Measurements from ENCODE around the gene ALDH16A1.
"Not testable (repeated sequence)": the region's sequence is repeated elsewhere in the genome, so short reads cannot be mapped to it uniquely, and the experiment has no call there.

Gene ALDH16A1

DNA sequence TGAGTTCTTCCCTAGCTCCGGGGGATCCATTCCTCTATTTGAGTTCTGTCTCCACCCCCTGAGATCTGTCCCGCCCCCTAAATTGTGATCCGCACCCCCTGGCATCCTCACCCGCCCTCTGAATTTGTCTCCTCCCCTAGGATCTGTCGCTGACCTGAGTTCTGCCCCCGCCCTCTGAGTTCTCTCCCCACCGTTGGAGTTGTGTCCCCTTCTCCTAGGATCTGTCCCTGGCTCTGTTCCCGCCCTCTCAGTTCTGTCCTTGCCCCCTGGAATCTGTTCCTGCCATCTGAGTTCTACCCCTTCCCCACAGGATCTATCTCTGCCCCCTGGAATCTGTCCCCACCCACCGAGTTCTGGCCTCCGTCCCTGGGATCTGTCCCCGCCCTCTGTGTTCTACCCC lies 10.7 kb upstream of the ALDH16A1 start:
- Histone ChIP-seq H3K4me3 (ENCODE audit: low read length) (peak overlapping the region; percentile 48), H3K27ac (ENCODE audit: low read depth, low read length) (no peak overlapping the region), H3K27me3 (ENCODE audit: insufficient read depth, low read length) (peaks cover 51% of the 10 kb centered on the region), H3K36me3 (ENCODE audit: insufficient read depth, low read length) (peaks cover 9% of the 10 kb centered on the region), H3K9me3 (ENCODE audit: insufficient read depth, low read depth, low read length) (no peaks in the 10 kb centered on the region), H3K9ac (ENCODE audit: low read depth, low read length) (no peak overlapping the region), H3K4me1 (ENCODE audit: insufficient read depth, low read length) (no peaks in the 10 kb centered on the region)
- WGBS, result 6% methylated on average over 11 of the region's 11 CpGs

DNA sequence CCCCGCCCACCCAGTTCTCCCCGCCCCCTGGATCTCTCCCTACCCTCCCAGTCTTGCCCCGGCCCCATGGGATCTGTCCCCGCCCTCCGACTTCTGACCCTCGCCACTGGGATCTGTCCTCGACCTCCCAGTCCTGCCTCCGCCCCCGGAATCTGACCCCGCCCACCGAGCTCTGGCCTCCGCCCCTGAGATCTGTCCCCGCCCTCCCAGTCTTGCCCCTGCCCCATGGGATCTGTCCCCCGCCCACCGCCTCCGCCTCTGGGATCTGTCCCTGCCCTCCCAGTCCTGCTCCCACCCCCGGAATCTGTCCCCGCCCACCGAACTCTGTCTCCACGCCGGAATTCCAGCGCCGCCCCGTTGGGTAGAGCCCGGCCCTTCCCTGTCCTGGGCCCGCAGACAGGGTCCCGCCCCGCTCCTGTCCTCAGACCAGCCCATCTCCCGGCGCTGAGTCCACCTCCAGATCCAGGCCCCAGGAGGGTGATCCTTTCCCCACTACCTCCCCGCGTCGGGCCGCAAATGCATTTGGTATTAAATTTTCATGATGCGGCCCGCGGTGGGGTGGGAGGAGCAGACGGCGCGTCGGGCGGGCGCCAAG lies 10.2 kb upstream of the ALDH16A1 start:
- peak overlapping the region; percentile 89 for H3K27ac ChIP-seq (ENCODE audit: low read depth, low read length)
- peak overlapping the region; percentile 81 for H3K4me3 ChIP-seq (ENCODE audit: low read length)
- no peaks in the 10 kb centered on the region for H3K9me3 ChIP-seq (ENCODE audit: insufficient read depth, low read depth, low read length)
- WGBS, result under 1% methylated on average over 43 of the region's 43 CpGs
- H3K9ac ChIP-seq (ENCODE audit: low read depth, low read length), result peak overlapping the region; percentile 67
- peaks cover 46% of the 10 kb centered on the region for H3K27me3 ChIP-seq (ENCODE audit: insufficient read depth, low read length)
- H3K4me1 ChIP-seq (ENCODE audit: insufficient read depth, low read length), result no peaks in the 10 kb centered on the region
- peaks cover 11% of the 10 kb centered on the region for H3K36me3 ChIP-seq (ENCODE audit: insufficient read depth, low read length)

DNA sequence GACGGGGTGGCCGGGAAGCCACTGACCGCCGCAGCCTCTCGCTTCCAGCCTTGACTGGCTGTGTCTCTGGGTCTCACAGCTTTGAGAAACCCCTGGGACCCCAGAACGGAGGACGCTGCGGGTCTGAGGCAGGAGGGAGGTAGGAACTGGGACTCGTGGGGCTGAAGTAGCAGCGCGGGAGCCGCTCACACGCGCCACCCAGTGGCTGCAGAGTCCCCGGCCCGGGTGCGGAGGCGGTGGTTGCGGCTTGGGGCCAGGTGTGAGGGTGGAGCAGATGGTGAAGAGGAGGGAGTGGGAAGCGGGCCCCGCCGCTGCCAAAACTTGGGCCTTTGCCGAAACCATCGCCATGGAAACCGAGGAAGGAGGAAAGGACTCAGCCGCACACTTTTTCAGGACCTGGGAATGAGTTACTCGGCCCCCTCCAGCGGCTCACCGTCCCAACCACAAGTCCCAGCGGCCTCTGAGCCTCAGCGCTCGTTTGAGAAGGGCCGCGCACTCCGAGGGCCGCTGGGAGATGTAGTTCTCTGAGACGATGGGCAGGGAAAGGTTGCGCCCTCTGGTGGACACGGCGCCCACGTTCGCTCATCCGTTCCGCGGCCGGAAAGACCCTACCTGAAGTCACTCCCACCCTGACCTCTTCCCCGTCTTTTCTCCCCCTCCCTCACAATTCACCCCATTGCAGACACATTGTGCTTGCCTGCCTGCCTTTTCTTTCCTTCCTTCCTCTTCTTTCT lies 9.5 kb upstream of the ALDH16A1 start:
- Histone ChIP-seq H3K27ac (ENCODE audit: low read depth, low read length) (peak overlapping the region; percentile 89), H3K4me1 (ENCODE audit: insufficient read depth, low read length) (0 out of 2 replicates have a peak, but pooled peaks cover 3% of the 10 kb centered on the region), H3K9ac (ENCODE audit: low read depth, low read length) (peak overlapping the region; percentile 67), H3K36me3 (ENCODE audit: insufficient read depth, low read length) (peaks cover 15% of the 10 kb centered on the region), H3K9me3 (ENCODE audit: insufficient read depth, low read depth, low read length) (no peaks in the 10 kb centered on the region), H3K27me3 (ENCODE audit: insufficient read depth, low read length) (peaks cover 39% of the 10 kb centered on the region), H3K4me3 (ENCODE audit: low read length) (peak overlapping the region; percentile 81)
- under 1% methylated on average over 46 of the region's 47 CpGs for WGBS

DNA sequence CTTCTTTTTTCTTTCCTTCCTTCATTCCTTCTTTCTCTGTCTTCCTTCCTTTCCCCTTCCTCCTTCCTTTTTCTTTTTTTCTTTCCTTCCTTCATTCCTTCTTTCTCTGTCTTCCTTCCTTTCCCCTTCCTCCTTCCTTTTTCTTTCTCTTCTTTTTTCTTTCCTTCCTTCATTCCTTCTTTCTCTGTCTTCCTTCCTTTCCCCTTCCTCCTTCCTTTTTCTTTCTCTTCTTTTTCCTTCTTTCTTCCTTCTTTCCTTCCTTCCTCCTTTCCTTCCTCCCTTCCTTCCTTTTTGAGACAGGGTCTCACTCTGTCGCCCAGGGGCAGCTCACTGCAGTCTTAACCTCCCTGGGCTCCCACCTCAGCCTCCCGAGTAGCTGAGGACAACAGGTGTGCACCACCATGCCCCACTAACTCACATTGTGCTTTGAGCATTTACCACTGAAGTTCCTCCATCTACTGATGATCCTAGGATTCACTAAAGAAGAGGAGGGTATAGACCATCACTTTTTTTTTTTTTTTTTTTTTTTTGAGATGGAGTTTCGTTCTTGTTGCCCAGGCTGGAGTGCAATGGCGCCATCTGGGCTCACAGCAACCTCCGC lies 8.8 kb upstream of the ALDH16A1 start:
- H3K27ac ChIP-seq (ENCODE audit: low read depth, low read length), result not testable (repeated sequence)
- WGBS, result 79% methylated on average over 5 of the region's 5 CpGs

DNA sequence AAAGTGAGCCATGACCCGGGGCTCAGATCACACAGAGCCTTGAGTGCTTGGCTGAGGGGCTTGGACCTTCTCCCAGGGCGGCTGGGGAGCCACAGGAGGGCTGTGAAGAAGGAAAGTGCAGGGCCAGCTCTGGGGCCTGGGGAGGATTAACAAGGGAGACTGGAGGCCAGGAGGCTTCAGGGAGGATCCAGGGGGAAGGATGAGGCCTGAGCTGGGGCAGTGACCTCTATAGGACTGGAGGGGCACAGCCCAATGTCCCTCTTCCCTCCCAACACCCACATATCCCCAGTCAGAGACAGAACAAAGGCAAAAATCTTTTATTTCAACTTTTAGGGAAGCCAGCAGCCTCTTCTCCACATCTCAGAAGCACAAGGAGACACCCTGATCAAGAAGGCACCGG lies 7.0 kb upstream of the ALDH16A1 start:
- peaks cover 14% of the 10 kb centered on the region for H3K27me3 ChIP-seq (ENCODE audit: insufficient read depth, low read length)
- H3K9ac ChIP-seq (ENCODE audit: low read depth, low read length), result no peak overlapping the region
- H3K4me3 ChIP-seq (ENCODE audit: low read length), result no peak overlapping the region
- H3K9me3 ChIP-seq (ENCODE audit: insufficient read depth, low read depth, low read length), result no peaks in the 10 kb centered on the region
- H3K4me1 ChIP-seq (ENCODE audit: insufficient read depth, low read length), result peaks cover 7% of the 10 kb centered on the region; the same call in 1 of the 2 replicates
- WGBS, result 75% methylated on average over 3 of the region's 3 CpGs
- H3K36me3 ChIP-seq (ENCODE audit: insufficient read depth, low read length), result peaks cover 34% of the 10 kb centered on the region
- no peak overlapping the region for H3K27ac ChIP-seq (ENCODE audit: low read depth, low read length)

More for the DNA sequence above, 8.8 kb upstream of the ALDH16A1 start:
- H3K4me3 ChIP-seq (ENCODE audit: low read length); H3K9ac ChIP-seq (ENCODE audit: low read depth, low read length); H3K4me1 ChIP-seq (ENCODE audit: insufficient read depth, low read length); H3K9me3 ChIP-seq (ENCODE audit: insufficient read depth, low read depth, low read length): not testable (repeated sequence)
- Histone ChIP-seq H3K36me3 (ENCODE audit: insufficient read depth, low read length) (peaks cover 22% of the 10 kb centered on the region), H3K27me3 (ENCODE audit: insufficient read depth, low read length) (peaks cover 32% of the 10 kb centered on the region)

DNA sequence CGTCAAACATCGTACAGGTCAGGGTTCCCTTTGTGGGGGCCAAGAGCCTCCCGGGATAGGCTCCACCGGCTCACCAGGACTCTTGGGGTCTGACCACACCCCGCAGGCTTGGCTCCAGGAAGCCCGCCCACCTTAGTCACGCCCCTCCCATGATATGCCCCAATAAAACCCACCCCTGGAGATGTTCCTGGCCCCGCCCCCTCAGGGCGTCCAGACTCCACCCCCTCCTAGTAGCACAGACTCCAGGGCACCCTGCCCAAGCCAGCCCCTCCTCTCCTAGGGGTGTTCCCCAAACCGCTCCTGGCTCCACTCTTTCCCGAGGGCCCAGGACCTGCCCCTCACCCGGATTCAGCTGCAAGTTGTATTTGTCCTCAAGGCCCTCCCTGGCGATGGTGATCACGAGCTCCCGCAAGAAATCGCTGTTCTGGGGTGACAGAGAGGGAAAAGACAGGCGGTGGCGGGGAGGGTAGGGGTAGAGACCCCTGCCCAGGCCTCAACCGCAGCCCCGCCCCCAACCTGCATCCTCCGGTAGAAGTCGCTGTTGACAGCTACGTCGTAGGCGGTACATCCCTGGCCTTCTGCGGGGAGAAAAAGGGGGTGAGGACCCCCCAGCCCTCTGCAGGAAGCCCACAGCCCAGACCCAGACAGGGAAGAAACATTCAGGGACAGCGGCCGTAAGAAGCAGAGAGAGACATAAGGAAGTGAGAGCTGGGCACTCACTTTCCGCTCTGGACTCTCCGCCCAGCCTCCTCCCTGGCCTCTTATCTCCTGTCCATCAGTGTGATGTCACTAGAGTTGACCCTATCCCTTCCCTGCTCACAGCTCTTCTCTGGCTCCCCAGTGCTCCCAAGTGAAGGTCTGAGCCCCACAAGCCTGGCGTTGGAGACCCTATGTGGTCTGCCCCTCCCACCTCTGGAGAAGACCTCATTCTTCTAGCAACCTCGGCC lies 5.3 kb upstream of the ALDH16A1 start:
- Histone ChIP-seq H3K4me3 (ENCODE audit: low read length) (no peak overlapping the region), H3K4me1 (ENCODE audit: insufficient read depth, low read length) (peaks cover 7% of the 10 kb centered on the region; the same call in 1 of the 2 replicates), H3K9me3 (ENCODE audit: insufficient read depth, low read depth, low read length) (no peaks in the 10 kb centered on the region), H3K27ac (ENCODE audit: low read depth, low read length) (no peak overlapping the region), H3K27me3 (ENCODE audit: insufficient read depth, low read length) (no peaks in the 10 kb centered on the region), H3K9ac (ENCODE audit: low read depth, low read length) (no peak overlapping the region), H3K36me3 (ENCODE audit: insufficient read depth, low read length) (peaks cover 34% of the 10 kb centered on the region)
- WGBS, result 89% methylated on average over 32 of the region's 32 CpGs

DNA sequence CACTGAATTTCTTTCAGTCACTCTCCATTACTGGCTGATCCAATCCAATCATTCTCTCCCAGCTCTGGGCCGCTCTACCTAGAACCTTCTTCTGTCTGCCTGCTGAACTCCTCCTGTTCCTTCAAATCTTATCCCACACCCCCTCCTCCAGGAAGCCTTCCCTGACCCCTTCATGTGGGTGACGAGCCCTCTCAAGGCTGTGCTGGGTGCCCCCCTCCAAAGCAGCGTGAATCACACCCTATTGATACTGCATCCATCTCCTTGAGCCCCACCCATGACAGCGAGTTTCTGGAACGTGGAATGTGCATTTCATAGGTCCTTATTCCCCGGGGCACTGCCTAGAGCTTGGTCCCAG lies 4.6 kb upstream of the ALDH16A1 start:
- Histone ChIP-seq H3K9me3 (ENCODE audit: insufficient read depth, low read depth, low read length) (no peaks in the 10 kb centered on the region), H3K36me3 (ENCODE audit: insufficient read depth, low read length) (peaks cover 34% of the 10 kb centered on the region), H3K9ac (ENCODE audit: low read depth, low read length) (no peak overlapping the region), H3K27ac (ENCODE audit: low read depth, low read length) (no peak overlapping the region), H3K27me3 (ENCODE audit: insufficient read depth, low read length) (no peaks in the 10 kb centered on the region), H3K4me1 (ENCODE audit: insufficient read depth, low read length) (peaks cover 7% of the 10 kb centered on the region; the same call in 1 of the 2 replicates), H3K4me3 (ENCODE audit: low read length) (no peak overlapping the region)
- WGBS, result 95% methylated on average over 6 of the region's 6 CpGs

DNA sequence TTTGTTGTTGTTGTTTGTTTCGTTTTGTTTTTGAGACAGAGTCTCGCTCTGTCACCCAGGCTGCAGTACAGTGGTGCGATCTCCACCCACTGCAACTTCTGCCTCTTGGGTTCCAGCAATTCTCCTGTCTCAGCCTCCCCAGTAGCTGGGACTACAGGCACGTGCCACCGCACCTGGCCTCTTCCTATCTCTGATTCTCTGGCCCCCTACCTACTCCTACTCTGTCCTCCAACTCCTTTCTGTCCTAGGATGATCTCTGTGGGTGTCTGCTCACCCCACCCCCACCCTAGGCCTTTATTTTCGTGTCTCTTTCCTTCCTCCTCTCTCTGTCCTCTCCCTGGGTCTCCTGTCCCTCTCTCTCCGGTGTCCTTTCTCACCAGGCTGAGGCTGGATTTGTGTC lies 2.6 kb upstream of the ALDH16A1 start:
- H3K27me3 ChIP-seq (ENCODE audit: insufficient read depth, low read length), result no peaks in the 10 kb centered on the region
- H3K9ac ChIP-seq (ENCODE audit: low read depth, low read length), result peak overlapping the region; percentile 94; the same call in 1 of the 2 replicates
- WGBS, result 89% methylated on average over 7 of the region's 7 CpGs
- no peaks in the 10 kb centered on the region for H3K9me3 ChIP-seq (ENCODE audit: insufficient read depth, low read depth, low read length)
- H3K4me1 ChIP-seq (ENCODE audit: insufficient read depth, low read length), result peaks cover 13% of the 10 kb centered on the region; the same call in 1 of the 2 replicates
- peaks cover 34% of the 10 kb centered on the region for H3K36me3 ChIP-seq (ENCODE audit: insufficient read depth, low read length)
- H3K27ac ChIP-seq (ENCODE audit: low read depth, low read length), result no peak overlapping the region
- peak overlapping the region; percentile 81 for H3K4me3 ChIP-seq (ENCODE audit: low read length)

DNA sequence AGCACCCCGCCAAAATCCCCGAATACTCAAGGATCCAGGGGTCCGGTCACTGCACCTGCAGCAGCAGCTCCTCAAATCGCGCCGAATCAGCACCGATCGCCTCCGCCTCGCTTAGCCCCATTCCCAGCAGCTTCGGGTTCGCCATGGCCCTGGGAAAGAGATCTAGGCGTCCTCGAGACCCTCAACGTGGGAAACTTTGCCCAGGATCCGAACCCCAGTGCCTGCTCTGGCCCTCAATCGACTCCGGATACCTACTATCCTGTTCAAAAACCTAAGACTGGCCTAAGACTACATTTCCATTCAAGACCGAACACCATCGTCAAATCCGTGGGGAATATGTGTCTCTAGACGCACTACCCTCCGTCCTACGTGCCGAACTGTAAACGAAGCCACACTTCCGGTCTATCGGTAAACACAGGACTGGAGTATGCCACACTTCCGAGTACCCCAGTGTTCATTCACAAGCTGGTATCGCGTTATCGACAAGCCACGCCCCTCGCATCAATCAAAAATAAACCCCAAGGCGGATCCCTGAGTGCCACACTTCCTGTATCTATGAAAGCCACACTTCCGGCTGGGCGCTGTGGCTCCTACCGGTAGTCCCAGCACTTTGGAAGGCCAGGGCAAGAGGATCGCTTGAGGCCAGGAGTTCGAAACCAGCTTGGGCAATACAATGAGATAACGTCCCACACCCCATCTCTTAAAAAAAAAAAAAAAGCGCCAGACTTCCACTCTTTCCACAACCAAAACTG lies 1.4 kb upstream of the ALDH16A1 start, which contains the start of gene PIH1D1:
Gene PIH1D1 (minus strand): TSS at position 385 of the 752 bp plus-strand sequence. CDS start 240 bp downstream, at position 145.
- Histone ChIP-seq H3K27ac (ENCODE audit: low read depth, low read length) (peak within 1 kb of the TSS; percentile 97), H3K4me3 (ENCODE audit: low read length) (peak within 1 kb of the TSS; percentile 81), H3K4me1 (ENCODE audit: insufficient read depth, low read length) (peaks cover 13% of the 10 kb centered on the region; the same call in 1 of the 2 replicates), H3K9me3 (ENCODE audit: insufficient read depth, low read depth, low read length) (no peaks in the 10 kb centered on the region), H3K27me3 (ENCODE audit: insufficient read depth, low read length) (no peaks in the 10 kb centered on the region), H3K9ac (ENCODE audit: low read depth, low read length) (peak within 1 kb of the TSS; percentile 94), H3K36me3 (ENCODE audit: insufficient read depth, low read length) (peaks cover 32% of the 10 kb centered on the region)
- WGBS, result under 1% methylated on average over 42 of the region's 42 CpGs

DNA sequence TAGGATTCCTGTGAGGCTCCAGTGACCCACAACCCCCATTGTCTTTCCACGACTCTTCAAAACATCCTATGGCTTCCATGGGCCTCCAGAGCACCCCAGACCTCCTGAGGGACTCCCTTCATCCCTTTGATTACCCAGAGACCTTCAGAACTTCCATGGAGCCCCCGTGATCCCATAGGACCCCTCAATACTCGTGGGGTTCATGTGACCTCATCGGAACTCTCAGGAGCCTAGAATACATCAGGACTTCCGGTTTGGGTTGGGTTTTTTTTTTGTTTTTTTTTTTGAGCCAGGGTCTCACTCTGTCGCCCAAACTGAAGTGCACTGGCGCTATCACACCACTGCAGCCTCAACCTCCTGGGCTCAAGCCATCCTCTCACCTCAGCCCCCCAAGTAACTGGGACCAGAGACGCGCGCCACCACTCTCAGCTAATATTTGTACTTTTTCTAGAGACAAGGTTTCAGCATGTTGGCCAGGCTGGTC lies 774 bp downstream of the ALDH16A1 start:
- H3K4me3 ChIP-seq (ENCODE audit: low read length), result peak overlapping the region; percentile 81
- H3K4me1 ChIP-seq (ENCODE audit: insufficient read depth, low read length), result peaks cover 10% of the 10 kb centered on the region; the same call in 1 of the 2 replicates

More for the DNA sequence above, 774 bp downstream of the ALDH16A1 start:
- H3K9ac ChIP-seq (ENCODE audit: low read depth, low read length), result peak overlapping the region; percentile 94
- peak overlapping the region; percentile 97 for H3K27ac ChIP-seq (ENCODE audit: low read depth, low read length)
- no peaks in the 10 kb centered on the region for H3K9me3 ChIP-seq (ENCODE audit: insufficient read depth, low read depth, low read length)
- WGBS, result 41% methylated on average over 10 of the region's 10 CpGs
- H3K27me3 ChIP-seq (ENCODE audit: insufficient read depth, low read length), result no peaks in the 10 kb centered on the region
- peaks cover 18% of the 10 kb centered on the region for H3K36me3 ChIP-seq (ENCODE audit: insufficient read depth, low read length)
